SK-N-SH treated with all-trans-retinoic acid at 6 μM for 48 hours (cell line): ENCODE measurements around the gene G6PC1.

ENCODE experiments used
- ARNTL ChIP-seq: fragments of 450-650 bp; formaldehyde crosslinking; IDR thresholded peaks from 2 replicates; pipeline ENCODE4 v1.5.0; 2020; ENCODE audit warnings: low read depth, mild to moderate bottlenecking, moderate library complexity, borderline replicate concordance
- CREB5 ChIP-seq: fragments of 250-450 bp; sonication (Bioruptor Pico); IDR thresholded peaks from 2 replicates; pipeline ENCODE4 v1.5.1; 2020; ENCODE audit warnings: low read depth, mild to moderate bottlenecking, moderate library complexity
- ISL1 ChIP-seq: fragments of 250-450 bp; sonication (Bioruptor Pico); IDR thresholded peaks from 2 replicates; pipeline ENCODE4 v2.1.2; 2022; ENCODE audit warnings: mild to moderate bottlenecking, moderate library complexity
- POU6F1 ChIP-seq: fragments of 250-450 bp; sonication (Bioruptor Pico); IDR thresholded peaks from 2 replicates; pipeline ENCODE4 v1.8.0; 2021; ENCODE audit warnings: low read depth, mild to moderate bottlenecking, moderate library complexity, borderline replicate concordance
- SNAI2 ChIP-seq: fragments of 250-450 bp; sonication (Bioruptor Pico); IDR thresholded peaks from 2 replicates; pipeline ENCODE4 v1.5.0; 2020; ENCODE audit warnings: mild to moderate bottlenecking, moderate library complexity
- ZFP3 ChIP-seq: fragments of 250-450 bp; sonication (Bioruptor Pico); IDR thresholded peaks from 2 replicates; pipeline ENCODE4 v1.5.0; 2020; ENCODE audit warnings: mild to moderate bottlenecking, moderate library complexity
- ZNF8 ChIP-seq: fragments of 450-650 bp; formaldehyde crosslinking; IDR thresholded peaks from 2 replicates; pipeline ENCODE4 v1.5.0; 2020; ENCODE audit warnings: mild to moderate bottlenecking, moderate library complexity
- TF ChIP-seq, protein P1 (sequence below): fragments of 250-450 bp; sonication (Bioruptor Pico); IDR thresholded peaks from 2 replicates; pipeline ENCODE4 v1.8.0; 2020; ENCODE audit warnings: mild to moderate bottlenecking, moderate library complexity, borderline replicate concordance
- TF ChIP-seq, protein P2 (sequence below): fragments of 250-450 bp; sonication (Bioruptor Pico); IDR thresholded peaks from 2 replicates; pipeline ENCODE4 v1.5.0; 2020; ENCODE audit warnings: mild to moderate bottlenecking, moderate library complexity

GRCh38 chr17:42880776-42881310, 19.8 kb upstream of the G6PC1 start:
- TF ChIP-seq ARNTL (CRISPR knock-in tag) (no peak), ZNF8 (CRISPR knock-in tag) (no peak), CREB5 (CRISPR knock-in tag) (no peak), POU6F1 (CRISPR knock-in tag) (no peak), ISL1 (CRISPR knock-in tag) (no peak), SNAI2 (CRISPR knock-in tag) (no peak), ZFP3 (CRISPR knock-in tag) (no peak)
- TF ChIP-seq, protein P1, sequence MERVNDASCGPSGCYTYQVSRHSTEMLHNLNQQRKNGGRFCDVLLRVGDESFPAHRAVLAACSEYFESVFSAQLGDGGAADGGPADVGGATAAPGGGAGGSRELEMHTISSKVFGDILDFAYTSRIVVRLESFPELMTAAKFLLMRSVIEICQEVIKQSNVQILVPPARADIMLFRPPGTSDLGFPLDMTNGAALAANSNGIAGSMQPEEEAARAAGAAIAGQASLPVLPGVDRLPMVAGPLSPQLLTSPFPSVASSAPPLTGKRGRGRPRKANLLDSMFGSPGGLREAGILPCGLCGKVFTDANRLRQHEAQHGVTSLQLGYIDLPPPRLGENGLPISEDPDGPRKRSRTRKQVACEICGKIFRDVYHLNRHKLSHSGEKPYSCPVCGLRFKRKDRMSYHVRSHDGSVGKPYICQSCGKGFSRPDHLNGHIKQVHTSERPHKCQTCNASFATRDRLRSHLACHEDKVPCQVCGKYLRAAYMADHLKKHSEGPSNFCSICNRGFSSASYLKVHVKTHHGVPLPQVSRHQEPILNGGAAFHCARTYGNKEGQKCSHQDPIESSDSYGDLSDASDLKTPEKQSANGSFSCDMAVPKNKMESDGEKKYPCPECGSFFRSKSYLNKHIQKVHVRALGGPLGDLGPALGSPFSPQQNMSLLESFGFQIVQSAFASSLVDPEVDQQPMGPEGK (CRISPR knock-in tag), result no peak
- TF ChIP-seq, protein P2, sequence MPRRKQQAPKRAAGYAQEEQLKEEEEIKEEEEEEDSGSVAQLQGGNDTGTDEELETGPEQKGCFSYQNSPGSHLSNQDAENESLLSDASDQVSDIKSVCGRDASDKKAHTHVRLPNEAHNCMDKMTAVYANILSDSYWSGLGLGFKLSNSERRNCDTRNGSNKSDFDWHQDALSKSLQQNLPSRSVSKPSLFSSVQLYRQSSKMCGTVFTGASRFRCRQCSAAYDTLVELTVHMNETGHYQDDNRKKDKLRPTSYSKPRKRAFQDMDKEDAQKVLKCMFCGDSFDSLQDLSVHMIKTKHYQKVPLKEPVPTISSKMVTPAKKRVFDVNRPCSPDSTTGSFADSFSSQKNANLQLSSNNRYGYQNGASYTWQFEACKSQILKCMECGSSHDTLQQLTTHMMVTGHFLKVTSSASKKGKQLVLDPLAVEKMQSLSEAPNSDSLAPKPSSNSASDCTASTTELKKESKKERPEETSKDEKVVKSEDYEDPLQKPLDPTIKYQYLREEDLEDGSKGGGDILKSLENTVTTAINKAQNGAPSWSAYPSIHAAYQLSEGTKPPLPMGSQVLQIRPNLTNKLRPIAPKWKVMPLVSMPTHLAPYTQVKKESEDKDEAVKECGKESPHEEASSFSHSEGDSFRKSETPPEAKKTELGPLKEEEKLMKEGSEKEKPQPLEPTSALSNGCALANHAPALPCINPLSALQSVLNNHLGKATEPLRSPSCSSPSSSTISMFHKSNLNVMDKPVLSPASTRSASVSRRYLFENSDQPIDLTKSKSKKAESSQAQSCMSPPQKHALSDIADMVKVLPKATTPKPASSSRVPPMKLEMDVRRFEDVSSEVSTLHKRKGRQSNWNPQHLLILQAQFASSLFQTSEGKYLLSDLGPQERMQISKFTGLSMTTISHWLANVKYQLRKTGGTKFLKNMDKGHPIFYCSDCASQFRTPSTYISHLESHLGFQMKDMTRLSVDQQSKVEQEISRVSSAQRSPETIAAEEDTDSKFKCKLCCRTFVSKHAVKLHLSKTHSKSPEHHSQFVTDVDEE, result no peak
